ENCODE data around the gene CRACR2A.

The CRACR2A gene

GRCh38 chr12:3723916-3724805 lies 28.7 kb downstream of the CRACR2A start:
- DNase-seq (ENCODE audit: low spot score): no peak

GRCh38 chr12:3722368-3722767 lies 30.5 kb downstream of the CRACR2A start:
- DNase-seq (ENCODE audit: low spot score): no peak

GRCh38 chr12:3720772-3721171 lies 32.1 kb downstream of the CRACR2A start:
- DNase-seq (ENCODE audit: low spot score): no peak

GRCh38 chr12:3718100-3718499 lies 34.8 kb downstream of the CRACR2A start:
- DNase-seq (ENCODE audit: low spot score): peak; percentile 44

GRCh38 chr12:3717283-3717898 lies 35.5 kb downstream of the CRACR2A start:
- no peak for DNase-seq (ENCODE audit: low spot score)

GRCh38 chr12:3715999-3716398 lies 36.9 kb downstream of the CRACR2A start:
- DNase-seq (ENCODE audit: low spot score): no peak

- DNase-seq (ENCODE audit: low spot score): no peak
Observed at GRCh38 chr12:3713947-3714346, 39.0 kb downstream of the CRACR2A start.

- DNase-seq (ENCODE audit: low spot score): no peak
Observed at GRCh38 chr12:3713483-3713882, 39.4 kb downstream of the CRACR2A start.

- no peak for DNase-seq (ENCODE audit: low spot score)
Observed at GRCh38 chr12:3712209-3712992, 40.5 kb downstream of the CRACR2A start.

GRCh38 chr12:3705354-3705675 lies 47.6 kb downstream of the CRACR2A start:
- DNase-seq (ENCODE audit: low spot score): no peak

GRCh38 chr12:3704512-3705353 lies 48.2 kb downstream of the CRACR2A start:
- DNase-seq (ENCODE audit: low spot score): no peak

- DNase-seq (ENCODE audit: low spot score): no peak
Observed at GRCh38 chr12:3700861-3701260, 52.0 kb downstream of the CRACR2A start.

GRCh38 chr12:3698218-3698974 lies 54.5 kb downstream of the CRACR2A start:
- DNase-seq (ENCODE audit: low spot score): no peak

- DNase-seq (ENCODE audit: low spot score): no peak
Observed at GRCh38 chr12:3697311-3697870, 55.5 kb downstream of the CRACR2A start.

- no peak for DNase-seq (ENCODE audit: low spot score)
Observed at GRCh38 chr12:3694673-3695072, 58.2 kb downstream of the CRACR2A start.

- no peak for DNase-seq (ENCODE audit: low spot score)
Observed at GRCh38 chr12:3692616-3693365, 60.1 kb downstream of the CRACR2A start.

GRCh38 chr12:3686463-3686862 lies 66.4 kb downstream of the CRACR2A start:
- no peak for DNase-seq (ENCODE audit: low spot score)

GRCh38 chr12:3685830-3686229 lies 67.1 kb downstream of the CRACR2A start:
- no peak for DNase-seq (ENCODE audit: low spot score)

GRCh38 chr12:3684449-3685051 lies 68.4 kb downstream of the CRACR2A start:
- no peak for DNase-seq (ENCODE audit: low spot score)

- DNase-seq (ENCODE audit: low spot score): no peak
Observed at GRCh38 chr12:3683670-3684069, 69.2 kb downstream of the CRACR2A start.
